GM21528 (cell line): ENCODE data around the gene TMEM191B.
A peak's percentile ranks its signal among the peaks of the same experiment; 100 is the strongest.
"Not testable (repeated sequence)": the region's sequence is repeated elsewhere in the genome, so short reads cannot be mapped to it uniquely, and the experiment has no call there.

Experiments
- ATAC-seq: cut with Tn5 transposase; IDR thresholded peaks from one replicate; pipeline ENCODE4 v1.9.1; 2021; ENCODE audit warnings: mild to moderate bottlenecking, moderate library complexity; ENCODE audit not compliant: unreplicated experiment, low FRiP score

TMEM191B gene

DNA sequence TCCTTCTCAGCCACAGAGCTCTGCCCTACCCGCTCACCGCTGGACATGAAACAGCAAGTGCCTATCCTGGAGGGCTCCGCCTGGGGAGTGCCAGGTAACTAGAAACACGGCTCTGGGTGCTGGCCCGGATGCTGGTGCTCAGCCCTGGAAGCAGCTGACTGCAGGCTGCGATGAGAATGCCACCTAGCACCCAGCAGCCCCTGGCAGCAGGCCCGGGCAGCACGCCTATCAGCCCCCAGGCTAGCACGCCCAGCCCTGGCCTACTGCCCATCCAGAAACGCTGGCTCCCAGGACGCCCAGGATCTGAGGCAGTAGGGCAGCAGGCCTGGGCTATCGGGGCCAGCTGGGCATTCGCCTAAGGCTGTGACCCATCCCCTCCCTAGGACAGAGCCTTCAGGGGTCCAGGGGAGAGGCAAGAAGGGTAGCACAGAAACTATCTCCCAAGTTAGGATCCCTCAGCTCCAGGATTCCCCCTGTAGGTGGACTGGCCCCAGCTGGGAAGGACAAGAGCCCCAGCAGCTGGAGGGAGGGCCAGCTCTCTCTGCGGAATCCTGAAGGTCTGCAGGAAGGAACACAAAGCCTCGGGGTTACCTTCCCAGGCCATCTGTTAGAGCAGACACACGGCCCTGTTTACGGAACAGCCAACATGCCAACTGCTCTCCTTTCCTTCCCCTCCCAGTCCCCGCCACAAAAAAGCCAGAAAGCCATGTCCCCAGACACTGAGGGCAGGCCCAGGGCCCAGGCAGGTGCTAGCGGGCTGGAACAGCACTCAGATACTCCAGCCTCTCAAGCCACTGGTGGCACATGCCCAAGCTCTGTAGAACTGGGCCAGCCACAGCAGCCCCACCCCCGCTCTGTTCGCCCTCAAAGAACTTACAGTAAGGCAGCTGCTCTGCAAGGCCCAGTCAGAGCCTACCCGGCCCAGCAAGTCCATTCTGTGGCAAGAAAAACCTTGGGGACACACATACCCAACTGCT, 27.0 kb downstream of the TMEM191B start:
- not testable (repeated sequence) for ATAC-seq

DNA sequence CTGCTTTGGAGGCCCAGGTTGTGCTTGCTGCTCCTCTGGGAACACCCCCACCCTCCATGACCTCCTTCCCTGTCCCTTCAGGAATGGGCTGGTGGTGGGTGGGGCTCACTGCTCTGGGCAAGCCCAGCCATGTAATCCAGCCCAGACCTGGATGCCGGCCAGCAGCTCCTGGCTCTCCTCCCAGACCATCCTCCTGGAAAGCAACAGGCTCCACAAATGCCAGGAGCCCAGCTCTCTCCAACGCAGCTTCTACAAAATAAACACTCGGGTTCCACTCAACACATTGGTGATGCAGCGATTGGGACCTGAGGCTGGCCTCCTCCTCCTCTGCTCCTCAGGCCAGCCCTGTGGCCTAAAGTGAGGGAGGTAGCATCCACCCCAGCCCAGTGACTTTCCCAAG, 30.9 kb downstream of the TMEM191B start:
- ATAC-seq = not testable (repeated sequence)

DNA sequence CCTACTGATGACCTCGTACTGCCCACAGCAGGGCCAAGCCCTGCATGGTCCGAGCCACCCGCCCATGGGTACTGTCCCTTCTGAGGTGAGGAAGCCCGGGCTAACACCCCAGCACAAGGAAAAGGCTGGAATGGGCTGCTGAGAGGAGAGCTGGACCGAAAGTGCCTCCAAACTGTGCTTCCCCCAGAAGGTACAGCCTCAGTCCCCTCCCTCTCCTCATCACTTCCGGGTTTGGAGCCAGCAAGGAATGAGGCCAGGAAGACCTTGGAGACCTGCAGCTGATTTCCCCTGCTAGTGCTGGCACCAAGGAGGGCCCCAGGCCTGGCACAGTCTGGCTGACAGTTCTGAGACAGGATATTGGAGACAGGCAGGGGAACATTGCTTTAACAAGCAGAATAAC, 31.3 kb downstream of the TMEM191B start:
- ATAC-seq = not testable (repeated sequence)

DNA sequence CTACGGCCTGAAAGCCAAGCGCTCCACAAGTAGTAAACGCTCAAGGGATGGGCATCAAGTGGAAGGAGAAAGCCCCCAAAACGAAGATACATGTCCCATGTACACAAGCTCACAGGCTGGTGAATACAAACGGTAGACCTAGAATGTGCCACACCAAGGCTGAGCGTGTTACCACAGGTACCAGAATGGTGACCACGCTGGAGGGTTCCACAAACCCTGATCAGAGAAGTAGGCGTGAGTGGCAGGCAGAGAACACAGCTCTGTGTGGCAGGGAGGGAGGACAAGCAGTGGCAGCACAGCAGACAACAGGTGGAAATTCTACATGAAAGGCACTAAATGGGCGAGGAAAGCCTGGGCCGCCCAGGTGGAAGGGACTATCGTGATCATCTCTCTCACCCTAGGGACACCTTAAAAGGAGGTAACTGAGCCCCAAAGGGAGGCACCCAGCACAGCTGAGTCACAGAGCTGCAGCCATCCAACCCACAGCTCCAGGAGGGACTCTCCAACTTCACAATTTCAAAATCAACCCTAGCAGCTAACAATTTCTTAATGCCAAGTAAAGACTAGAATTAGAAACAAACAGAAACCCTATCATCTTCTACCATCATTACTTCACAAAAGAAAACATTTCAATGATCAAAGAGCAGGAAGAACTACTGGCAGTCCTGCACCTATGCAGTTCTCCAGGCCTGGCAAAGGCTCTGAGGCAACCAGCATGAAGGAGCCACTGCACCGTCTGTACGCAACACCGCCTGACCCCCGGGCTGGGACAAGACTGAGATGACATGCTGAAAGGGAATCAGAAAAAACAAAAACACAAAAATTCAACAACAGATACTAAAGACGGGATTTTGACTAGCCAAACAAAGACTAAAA, 32.7 kb downstream of the TMEM191B start:
- ATAC-seq = not testable (repeated sequence)

DNA sequence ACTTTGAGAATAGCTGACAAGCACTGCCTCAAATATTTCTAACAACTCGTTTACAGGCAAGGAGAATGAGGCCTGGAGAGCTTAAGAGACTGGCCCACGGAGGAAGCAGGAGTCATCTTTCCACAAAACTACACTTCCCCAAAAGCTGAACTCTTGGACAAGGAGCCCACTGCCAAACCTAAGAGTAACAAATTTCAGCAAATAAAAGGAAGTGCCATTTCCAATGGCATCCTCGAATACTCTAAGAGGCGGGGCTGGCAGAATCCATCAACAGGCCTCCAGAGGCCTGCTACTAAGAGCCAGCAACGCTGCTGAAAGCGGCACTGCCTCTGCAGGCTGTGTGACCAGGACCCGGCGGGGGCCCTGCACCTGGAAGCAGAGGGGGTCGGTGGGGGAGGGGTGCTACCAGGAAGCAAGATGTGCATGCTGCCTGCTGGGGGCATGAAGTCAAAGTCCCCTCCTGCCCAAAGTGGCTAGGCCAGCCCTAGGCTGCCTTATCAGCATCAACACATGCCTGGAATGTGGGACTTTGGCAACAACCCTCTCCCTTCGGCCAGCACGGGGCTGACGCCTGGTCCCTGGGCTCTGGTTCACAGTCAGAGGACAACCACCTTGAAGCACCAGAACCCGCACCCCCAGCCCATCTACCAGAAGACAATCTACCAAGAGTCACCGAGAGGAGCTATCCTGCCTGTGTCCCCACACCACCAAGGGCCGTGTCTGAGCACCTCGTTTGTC, 43.1 kb downstream of the TMEM191B start:
- ATAC-seq = not testable (repeated sequence)

DNA sequence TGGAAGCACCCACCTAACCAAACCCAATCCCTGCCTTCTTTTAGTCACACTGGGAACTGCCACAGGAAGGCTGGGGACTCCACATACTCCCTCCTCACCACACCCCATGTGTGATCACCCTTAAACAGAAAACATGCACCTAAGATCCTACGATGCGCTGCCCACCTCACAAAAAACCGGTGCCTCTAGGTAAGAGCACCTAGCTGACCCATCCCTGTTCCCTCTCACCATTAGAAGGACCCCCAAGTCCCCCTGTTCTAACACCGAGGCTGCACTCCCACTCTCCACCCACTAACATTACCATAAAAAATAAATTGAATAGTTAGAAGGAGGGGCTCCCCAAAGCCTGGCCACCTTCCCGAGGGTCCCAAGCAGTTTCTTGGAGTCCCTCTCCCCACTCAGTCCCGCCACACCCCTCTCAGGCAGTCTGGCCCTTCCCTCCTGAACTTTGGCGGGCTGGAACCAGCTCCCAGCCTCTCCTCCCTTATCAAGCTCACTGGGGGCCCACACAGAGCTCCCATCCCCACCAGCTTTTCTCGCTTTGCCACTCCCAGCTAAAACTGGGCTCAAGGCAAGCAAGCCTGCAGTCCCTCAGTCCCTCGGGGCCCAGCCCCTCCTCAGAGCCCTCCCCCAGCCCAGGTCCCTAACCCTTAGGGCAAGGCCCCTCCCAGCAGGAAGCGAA, 46.0 kb downstream of the TMEM191B start:
- not testable (repeated sequence) for ATAC-seq

DNA sequence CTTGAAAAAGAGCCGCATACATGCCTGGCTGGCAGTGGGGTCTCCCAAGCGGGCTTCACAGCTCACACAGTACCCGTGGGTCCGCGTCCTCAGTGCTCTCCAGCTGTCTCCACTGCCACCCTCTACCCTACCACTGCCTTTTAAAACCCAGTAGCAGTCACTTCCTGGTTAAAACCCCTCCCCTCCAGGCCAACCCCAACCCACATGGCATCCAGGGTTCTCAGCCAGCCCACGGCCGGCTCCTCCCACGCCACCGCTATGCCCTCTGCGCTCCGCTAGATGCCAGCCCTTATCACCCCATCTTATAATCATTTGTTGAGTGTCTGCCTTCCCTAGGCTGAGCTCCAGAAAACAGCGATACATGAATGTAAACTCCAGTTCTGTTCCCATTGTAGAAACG, 47.0 kb downstream of the TMEM191B start:
- ATAC-seq = not testable (repeated sequence)

DNA sequence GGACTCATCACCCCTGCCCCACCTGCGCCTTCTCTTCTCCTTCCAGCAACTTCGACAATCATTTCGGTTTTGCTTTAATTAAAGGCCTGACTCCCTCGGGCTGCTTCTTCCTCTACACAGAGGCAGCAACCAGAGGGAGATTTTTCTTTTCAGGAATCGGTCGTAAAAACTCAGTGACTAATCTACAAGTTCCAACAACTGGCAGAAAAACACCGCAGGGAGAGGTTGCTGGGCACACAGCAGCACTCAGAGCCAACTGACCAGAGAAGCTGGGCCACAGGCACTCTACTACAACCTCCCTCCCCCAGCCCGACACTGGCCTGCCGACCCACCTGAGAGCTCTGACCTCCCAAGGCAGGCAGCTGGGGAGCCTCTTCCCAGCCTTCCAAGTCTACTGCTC, 48.1 kb downstream of the TMEM191B start:
- ATAC-seq = not testable (repeated sequence)

DNA sequence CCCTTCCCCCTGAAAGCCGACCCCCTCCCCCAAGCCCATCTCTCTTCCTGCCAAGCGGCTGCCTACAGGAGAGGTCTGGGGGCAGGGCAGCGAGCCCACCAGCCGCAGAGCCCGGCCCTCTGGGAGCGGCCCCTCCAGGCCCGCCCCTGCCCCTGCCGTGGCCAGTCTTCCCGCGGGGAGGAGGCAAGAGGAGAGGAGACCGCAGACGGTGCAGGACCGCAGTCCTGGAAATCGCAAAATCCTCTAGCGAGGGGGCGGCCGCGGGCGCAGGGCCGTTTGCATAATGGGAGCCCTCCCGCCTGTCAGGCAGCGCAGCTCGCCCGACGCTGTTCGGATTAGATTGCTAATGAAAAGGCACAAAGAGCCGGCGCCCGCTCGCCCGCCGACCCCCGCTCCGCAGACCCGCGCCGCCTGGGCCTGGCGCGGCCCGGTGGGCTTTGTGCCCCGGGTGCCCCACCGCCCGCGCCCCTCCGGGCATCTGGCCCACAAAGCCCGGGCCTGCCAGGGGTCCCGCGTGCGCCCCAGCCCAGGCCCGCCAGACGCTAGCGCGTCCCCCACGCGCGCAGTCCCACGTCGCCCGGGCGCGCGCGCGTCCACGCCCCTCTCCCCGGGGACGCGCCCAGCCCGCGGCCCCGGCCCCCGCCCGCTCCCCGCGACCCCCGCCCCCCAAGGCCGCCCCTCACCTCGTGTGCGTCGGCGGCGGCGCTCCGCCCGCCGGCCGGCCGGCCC, 49.7 kb downstream of the TMEM191B start:
- peak; percentile 36 for ATAC-seq

DNA sequence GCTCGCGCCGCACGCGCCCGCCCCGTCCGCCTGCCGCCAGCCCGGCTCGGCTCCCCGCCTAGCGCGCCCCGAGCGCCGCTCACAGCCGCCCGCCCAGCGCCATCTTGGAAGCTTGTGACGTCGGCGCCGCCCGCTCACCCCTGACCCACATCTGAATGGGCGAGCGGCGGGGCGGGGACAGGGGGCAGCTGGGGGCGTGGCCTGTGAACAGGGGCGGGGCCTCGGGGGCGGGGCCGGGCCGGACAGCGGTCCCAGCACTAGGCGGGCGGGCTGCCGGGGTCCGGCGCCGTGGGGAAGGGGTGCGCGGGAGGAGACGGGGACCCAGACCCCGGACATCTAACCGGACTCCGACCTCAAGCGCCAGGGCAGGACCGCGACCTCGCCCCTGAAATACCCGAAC, 50.2 kb downstream of the TMEM191B start:
- peak; percentile 78 for ATAC-seq
